22Rv1 (cell line): ENCODE data around the gene ATXN2L.

Experiments
- CTCF ChIP-seq: fragments of 450-650 bp; IDR thresholded peaks from 2 replicates; pipeline ENCODE4 v1.5.1; 2017; ENCODE audit warnings: mild to moderate bottlenecking
- ZFX ChIP-seq: fragments of 450-650 bp; IDR thresholded peaks from 2 replicates; pipeline ENCODE4 v1.6.1; 2017; ENCODE audit warnings: antibody characterized with exemption, borderline replicate concordance

- TF ChIP-seq CTCF (no peak), ZFX (no peak)
These were observed 41.4 kb downstream of the ATXN2L start for GRCh38 chr16:28863929-28864793.
